AG08396 (cell line): ENCODE results near the gene PAAF1.
"Not testable (repeated sequence)": the region's sequence is repeated elsewhere in the genome, so short reads cannot be mapped to it uniquely, and the experiment has no call there.

Experiments
- DNase-seq: peaks from one replicate; pipeline ENCODE4 v3.0.0; 2012; ENCODE audit warnings: low spot score, mixed read lengths

PAAF1 gene

GRCh38 chr11:73880449-73880848 lies 3.6 kb downstream of the PAAF1 start:
- not testable (repeated sequence) for DNase-seq

GRCh38 chr11:73883856-73884255 lies 7.1 kb downstream of the PAAF1 start:
- DNase-seq, result no peak

DNA sequence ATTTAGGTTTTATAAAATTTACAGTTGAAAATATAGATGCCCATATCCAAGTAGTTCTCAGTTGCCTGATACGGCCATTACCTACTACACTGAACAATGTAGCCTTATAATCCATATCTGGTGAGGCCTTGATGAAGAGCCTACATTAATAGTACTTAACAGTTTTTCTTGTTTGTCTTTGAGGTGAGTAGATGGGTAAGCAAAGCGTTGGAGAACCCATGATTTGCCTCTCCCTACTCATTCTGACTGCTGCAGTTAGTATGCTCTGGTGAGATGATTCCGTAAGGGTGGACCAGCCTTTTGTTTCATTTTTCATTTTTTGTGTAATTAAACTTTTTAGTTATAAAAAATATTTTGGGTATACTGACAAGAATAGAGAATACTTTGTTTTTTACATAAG lies 11.4 kb downstream of the PAAF1 start:
- DNase-seq, result no peak

- DNase-seq, result peak; percentile 7
Observed at GRCh38 chr11:73889019-73889418, 12.2 kb downstream of the PAAF1 start.

DNA sequence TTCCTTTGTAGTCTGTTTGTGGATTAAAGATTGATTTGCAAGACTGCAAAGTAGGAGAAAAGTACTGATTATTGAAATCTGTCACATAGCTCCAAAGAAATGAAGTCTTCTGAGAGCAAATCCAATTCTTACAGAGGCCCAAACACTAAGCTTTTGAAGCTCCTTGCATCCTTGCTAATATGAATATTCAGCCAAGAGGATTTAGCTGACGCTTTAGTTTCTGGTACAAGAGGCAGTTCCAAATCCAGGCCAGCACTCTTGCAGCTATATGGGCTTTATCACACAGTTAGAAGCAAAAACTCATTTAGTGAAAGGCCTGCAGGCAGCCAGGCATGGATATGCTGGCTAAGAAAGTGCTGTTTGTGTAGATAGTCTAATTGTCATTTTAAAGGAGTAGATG lies 12.7 kb downstream of the PAAF1 start:
- DNase-seq, result no peak

DNA sequence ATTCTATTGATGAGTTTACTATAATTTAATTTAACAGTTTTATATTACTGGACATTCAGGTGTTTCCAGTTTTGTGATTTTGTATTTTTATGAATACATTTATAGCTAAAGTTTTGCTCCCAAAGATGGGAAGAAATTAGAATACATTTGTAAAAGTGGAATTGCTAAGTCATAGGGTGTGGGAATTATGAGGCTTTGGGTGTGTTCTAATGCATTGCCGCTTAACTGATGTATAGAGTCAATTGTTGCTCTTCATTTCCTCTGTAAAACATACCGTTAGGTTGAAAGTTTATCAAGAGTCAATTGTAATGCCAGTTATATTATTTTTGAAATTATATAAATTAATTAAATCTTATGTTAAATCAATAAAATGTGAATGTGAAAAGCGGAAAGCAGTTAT lies 16.2 kb downstream of the PAAF1 start:
- no peak for DNase-seq

DNA sequence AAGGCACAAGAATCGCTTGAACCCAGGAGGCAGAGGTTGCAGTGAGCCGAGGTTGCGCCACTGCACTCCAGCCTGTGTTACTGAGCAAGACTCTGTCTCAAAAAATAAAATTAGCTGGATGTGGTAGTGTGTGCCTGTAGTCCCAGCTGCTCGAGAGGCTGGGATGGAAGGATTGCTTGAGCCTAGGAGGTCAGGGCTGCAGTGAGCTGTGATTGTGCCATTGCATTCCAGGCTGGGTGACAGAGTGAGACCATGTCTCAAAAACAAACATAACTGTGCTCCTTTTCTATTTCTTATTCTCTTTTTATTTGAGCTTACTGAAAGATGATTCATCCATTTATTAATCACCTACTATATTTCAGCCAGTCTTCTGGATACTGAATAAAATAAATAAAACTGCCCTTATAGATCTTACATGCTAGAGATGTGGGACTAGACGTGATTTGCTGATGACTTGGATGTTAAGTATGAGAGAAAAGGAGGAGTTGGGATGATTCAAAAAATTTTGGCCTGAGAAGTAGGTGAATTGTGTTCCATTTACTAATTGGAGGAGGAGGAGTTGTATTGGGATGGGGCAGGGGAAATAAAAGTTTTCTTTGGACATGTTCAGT lies 18.0 kb downstream of the PAAF1 start:
- DNase-seq, result peak; percentile 72

DNA sequence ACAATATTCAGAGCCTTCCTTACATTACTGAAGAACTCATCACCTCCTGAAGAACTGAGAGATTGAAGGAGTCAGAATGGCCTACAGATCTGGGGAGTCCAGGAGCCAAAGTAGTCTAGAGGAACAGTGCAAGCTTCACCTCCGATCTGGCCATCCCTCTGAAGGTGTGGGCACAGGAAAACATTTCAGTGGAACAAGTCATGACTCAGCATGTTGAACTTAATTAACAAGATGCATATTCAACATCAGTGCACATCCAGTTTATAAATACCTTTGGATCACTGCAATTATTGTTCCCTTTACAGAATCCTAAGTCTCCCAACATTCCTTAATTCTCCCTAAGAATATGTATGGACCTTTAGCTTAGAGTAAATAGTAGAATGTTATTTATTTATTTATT lies 25.5 kb downstream of the PAAF1 start:
- no peak for DNase-seq

GRCh38 chr11:73907191-73907590 lies 30.4 kb downstream of the PAAF1 start:
- DNase-seq, result peak; percentile 69

GRCh38 chr11:73912026-73912425 lies 35.2 kb downstream of the PAAF1 start:
- DNase-seq, result no peak

- no peak for DNase-seq
Observed at GRCh38 chr11:73913472-73913871, 36.7 kb downstream of the PAAF1 start.

DNA sequence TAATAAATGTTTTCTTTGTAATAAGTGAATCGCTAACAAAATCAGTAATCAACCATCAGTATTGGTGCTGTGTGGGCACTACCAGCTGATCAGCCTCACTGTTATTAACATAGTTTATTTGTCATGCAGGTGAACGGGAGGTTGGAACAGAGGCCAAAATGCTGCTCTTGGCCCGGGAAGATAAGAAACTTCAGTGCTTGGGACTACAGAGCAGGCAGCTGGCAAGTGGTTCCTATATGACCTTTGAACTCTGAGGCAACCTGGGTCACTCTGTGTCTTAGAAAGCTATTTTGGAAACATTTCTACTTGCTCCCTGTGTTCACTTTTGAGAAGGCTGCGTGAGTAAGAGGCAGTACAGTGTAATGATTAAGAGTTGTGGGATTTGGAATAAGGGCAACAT lies 37.5 kb downstream of the PAAF1 start:
- no peak for DNase-seq

- DNase-seq, result peak; percentile 17
Observed at GRCh38 chr11:73916435-73916834, 39.6 kb downstream of the PAAF1 start.

- DNase-seq, result no peak
Observed at GRCh38 chr11:73921180-73921579, 44.4 kb downstream of the PAAF1 start.

- no peak for DNase-seq
Observed at GRCh38 chr11:73929388-73929787, 52.6 kb downstream of the PAAF1 start.

GRCh38 chr11:73931039-73931645 lies 54.3 kb downstream of the PAAF1 start:
- peak; percentile 73 for DNase-seq

DNA sequence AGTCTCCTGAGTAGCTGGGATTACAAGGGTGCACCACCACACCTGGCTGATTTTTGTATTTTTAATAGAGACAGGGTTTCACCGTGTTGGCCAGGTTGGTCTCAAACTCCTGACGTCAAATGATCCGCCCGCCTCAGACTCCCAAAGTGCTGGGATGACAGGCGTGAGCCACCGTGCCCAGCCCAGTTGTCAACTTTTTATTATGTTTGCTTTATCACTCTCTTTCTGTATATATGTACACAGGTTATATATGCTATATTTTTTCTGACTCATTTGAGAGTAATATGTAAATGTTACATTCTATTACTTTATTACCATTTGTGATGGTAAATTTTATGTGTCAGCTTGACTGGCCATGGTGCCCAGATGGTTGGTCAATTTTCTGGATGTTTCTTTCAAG lies 55.2 kb downstream of the PAAF1 start:
- no peak for DNase-seq

GRCh38 chr11:73932781-73933180 lies 56.0 kb downstream of the PAAF1 start:
- no peak for DNase-seq

- not testable (repeated sequence) for DNase-seq
Observed at GRCh38 chr11:73936047-73936446, 59.2 kb downstream of the PAAF1 start.

DNA sequence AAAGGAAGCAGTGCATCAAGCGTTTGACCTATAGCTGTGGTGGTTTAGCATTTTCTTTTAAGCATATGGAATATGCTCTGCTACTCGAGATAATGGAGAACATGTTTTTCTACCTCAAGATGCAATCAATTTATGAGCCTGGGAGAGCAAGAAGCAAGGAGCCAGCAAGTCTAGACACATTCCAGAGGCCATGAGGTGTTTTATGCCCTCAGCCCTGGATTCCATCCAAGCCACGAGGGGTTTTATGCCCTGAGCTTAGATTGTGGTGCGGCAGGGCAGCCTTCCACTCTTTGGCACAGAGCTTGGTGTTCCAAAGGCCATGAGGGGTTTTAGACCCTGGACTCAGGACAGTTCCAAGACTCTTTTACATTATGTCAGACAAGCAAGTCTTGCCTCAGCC lies 62.3 kb downstream of the PAAF1 start:
- no peak for DNase-seq

DNA sequence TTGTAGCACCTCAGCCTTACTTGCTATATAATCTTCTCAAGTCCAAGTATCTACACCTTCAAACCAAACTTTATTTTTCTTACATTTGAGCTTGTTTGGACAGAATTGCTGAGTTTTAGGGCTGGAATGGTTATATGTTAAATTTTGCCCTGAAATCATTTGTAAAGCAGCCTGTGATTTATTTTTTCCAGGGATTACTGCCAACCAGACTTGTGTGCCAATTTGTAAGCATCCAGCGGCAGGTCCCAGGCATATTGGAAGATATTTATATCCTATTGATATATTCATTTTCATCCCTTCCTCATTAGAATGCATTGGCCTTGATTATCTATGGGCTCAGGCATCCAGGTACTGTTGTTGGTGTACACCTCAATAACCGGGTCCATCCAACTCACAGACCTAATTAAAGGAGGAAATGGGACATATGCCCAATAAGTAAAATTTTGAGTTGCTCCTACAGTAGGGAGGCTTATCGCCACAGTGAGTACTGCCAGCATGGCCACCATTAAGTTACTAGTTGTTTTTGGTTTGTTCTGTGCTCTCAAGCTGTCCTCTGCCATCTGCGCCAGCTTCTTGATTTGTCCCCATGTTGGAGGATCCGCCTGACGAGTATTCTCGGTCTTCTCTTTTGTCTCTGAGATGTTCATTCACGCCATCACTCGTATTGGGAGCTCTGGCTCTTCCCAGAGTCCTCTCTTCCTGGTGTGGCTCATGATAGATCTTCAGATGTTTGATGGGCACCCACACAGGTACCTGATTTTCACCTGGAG lies 64.2 kb downstream of the PAAF1 start:
- no peak for DNase-seq

GRCh38 chr11:73942010-73942409 lies 65.2 kb downstream of the PAAF1 start:
- DNase-seq, result no peak

- no peak for DNase-seq
Observed at GRCh38 chr11:73944085-73944484, 67.3 kb downstream of the PAAF1 start.
